A549 (cell line): ENCODE data around the gene NLRX1.

Experiments used
- EHMT2 ChIP-seq: fragments of 200-600 bp; sonication (generic); IDR thresholded peaks from 2 replicates; pipeline ENCODE4 v1.6.1; 2016; ENCODE audit warnings: antibody characterized with exemption, low read depth, mild to moderate bottlenecking, moderate library complexity
- EP300 ChIP-seq, 2 experiments: fragments of >200 bp; sonication (Bioruptor Twin); formaldehyde crosslinking; IDR thresholded peaks; 2 replicates in 1 of 2; 3 replicates in 1 of 2; pipeline ENCODE4 v1.6.1; 2016 to 2017
- POLR2A ChIP-seq: IDR thresholded peaks from 2 replicates; pipeline ENCODE4 v1.6.1; 2012; ENCODE audit warnings: mild to moderate bottlenecking, low read length
- RNF2 ChIP-seq: fragments of 200-600 bp; sonication (generic); IDR thresholded peaks from 2 replicates; pipeline ENCODE4 v1.6.1; 2016; ENCODE audit warnings: low read depth, mild to moderate bottlenecking, antibody characterized with exemption, moderate library complexity, borderline replicate concordance
- ZFP36 ChIP-seq: fragments of 450-650 bp; IDR thresholded peaks from 2 replicates; pipeline ENCODE4 v1.6.1; 2014; ENCODE audit warnings: borderline replicate concordance; ENCODE audit not compliant: partially characterized antibody
- ZSCAN20 ChIP-seq: fragments of 250-450 bp; sonication (Bioruptor Pico); IDR thresholded peaks from 2 replicates; pipeline ENCODE4 v1.8.0; 2022; ENCODE audit warnings: mild to moderate bottlenecking, moderate library complexity
- TF ChIP-seq, protein P1 (sequence below): fragments of >200 bp; sonication (Bioruptor Twin); formaldehyde crosslinking; IDR thresholded peaks from 3 replicates; pipeline ENCODE4 v1.5.1; 2016
- TF ChIP-seq, protein P2 (sequence below): fragments of 450-650 bp; IDR thresholded peaks from 2 replicates; pipeline ENCODE4 v1.6.1; 2014; ENCODE audit warnings: antibody characterized with exemption
- TF ChIP-seq, protein P3 (sequence below): fragments of 200-600 bp; sonication (generic); IDR thresholded peaks from 2 replicates; pipeline ENCODE4 v1.6.1; 2016; ENCODE audit warnings: antibody characterized with exemption, mild to moderate bottlenecking, moderate library complexity
- TF ChIP-seq, protein P4 (sequence below): IDR thresholded peaks from 2 replicates; pipeline ENCODE4 v1.6.1; 2012; ENCODE audit warnings: low read depth, borderline replicate concordance

DNA sequence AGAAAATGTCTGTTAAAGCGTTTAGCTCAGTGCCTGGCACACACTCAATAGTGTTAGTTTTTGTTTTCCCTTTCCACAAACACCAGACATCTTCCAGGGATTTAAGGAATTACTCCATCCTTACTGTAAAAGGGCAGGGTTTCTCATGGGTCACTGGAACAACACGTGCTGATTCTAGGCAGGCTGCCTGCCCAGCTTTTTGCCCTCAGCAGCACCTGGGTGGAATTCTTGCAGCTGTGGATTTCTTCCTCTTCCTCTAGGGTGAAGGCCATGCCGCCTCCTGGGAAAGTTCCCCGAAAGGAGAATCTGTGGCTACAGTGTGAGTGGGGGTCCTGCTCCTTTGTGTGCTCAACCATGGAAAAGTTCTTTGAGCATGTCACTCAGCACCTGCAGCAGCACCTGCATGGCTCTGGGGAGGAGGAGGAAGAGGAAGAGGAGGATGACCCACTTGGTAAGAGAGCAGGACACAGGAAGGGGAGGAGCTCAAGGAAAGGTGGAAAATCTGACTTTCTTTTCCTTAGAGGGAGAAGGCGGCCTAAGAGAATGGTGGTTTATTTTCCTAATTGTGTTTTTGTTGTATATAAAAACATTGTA lies 41.8 kb upstream of the NLRX1 start:
- TF ChIP-seq, protein P1, sequence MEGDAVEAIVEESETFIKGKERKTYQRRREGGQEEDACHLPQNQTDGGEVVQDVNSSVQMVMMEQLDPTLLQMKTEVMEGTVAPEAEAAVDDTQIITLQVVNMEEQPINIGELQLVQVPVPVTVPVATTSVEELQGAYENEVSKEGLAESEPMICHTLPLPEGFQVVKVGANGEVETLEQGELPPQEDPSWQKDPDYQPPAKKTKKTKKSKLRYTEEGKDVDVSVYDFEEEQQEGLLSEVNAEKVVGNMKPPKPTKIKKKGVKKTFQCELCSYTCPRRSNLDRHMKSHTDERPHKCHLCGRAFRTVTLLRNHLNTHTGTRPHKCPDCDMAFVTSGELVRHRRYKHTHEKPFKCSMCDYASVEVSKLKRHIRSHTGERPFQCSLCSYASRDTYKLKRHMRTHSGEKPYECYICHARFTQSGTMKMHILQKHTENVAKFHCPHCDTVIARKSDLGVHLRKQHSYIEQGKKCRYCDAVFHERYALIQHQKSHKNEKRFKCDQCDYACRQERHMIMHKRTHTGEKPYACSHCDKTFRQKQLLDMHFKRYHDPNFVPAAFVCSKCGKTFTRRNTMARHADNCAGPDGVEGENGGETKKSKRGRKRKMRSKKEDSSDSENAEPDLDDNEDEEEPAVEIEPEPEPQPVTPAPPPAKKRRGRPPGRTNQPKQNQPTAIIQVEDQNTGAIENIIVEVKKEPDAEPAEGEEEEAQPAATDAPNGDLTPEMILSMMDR: no peak
- TF ChIP-seq POLR2A: no peak
- TF ChIP-seq, protein P2, sequence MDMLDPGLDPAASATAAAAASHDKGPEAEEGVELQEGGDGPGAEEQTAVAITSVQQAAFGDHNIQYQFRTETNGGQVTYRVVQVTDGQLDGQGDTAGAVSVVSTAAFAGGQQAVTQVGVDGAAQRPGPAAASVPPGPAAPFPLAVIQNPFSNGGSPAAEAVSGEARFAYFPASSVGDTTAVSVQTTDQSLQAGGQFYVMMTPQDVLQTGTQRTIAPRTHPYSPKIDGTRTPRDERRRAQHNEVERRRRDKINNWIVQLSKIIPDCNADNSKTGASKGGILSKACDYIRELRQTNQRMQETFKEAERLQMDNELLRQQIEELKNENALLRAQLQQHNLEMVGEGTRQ: no peak
- TF ChIP-seq, protein P3, sequence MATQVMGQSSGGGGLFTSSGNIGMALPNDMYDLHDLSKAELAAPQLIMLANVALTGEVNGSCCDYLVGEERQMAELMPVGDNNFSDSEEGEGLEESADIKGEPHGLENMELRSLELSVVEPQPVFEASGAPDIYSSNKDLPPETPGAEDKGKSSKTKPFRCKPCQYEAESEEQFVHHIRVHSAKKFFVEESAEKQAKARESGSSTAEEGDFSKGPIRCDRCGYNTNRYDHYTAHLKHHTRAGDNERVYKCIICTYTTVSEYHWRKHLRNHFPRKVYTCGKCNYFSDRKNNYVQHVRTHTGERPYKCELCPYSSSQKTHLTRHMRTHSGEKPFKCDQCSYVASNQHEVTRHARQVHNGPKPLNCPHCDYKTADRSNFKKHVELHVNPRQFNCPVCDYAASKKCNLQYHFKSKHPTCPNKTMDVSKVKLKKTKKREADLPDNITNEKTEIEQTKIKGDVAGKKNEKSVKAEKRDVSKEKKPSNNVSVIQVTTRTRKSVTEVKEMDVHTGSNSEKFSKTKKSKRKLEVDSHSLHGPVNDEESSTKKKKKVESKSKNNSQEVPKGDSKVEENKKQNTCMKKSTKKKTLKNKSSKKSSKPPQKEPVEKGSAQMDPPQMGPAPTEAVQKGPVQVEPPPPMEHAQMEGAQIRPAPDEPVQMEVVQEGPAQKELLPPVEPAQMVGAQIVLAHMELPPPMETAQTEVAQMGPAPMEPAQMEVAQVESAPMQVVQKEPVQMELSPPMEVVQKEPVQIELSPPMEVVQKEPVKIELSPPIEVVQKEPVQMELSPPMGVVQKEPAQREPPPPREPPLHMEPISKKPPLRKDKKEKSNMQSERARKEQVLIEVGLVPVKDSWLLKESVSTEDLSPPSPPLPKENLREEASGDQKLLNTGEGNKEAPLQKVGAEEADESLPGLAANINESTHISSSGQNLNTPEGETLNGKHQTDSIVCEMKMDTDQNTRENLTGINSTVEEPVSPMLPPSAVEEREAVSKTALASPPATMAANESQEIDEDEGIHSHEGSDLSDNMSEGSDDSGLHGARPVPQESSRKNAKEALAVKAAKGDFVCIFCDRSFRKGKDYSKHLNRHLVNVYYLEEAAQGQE: no peak
- no peak for TF ChIP-seq EP300 (IDR thresholded peaks at IDR 0.05)
- TF ChIP-seq ZSCAN20 (CRISPR knock-in tag): no peak
- no peak for TF ChIP-seq ZFP36
- no peak for TF ChIP-seq RNF2
- TF ChIP-seq, protein P4, sequence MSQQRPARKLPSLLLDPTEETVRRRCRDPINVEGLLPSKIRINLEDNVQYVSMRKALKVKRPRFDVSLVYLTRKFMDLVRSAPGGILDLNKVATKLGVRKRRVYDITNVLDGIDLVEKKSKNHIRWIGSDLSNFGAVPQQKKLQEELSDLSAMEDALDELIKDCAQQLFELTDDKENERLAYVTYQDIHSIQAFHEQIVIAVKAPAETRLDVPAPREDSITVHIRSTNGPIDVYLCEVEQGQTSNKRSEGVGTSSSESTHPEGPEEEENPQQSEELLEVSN: no peak
- no peak for TF ChIP-seq EHMT2
